GM20000 (cell line): Measurements from ENCODE around the gene KHK.
A peak's percentile ranks its signal among the peaks of the same experiment; 100 is the strongest.

Source experiments
- DNase-seq: peaks from one replicate; pipeline ENCODE4 v3.0.0; 2012; ENCODE audit warnings: low spot score
- CTCF ChIP-seq: IDR thresholded peaks from 2 replicates; pipeline ENCODE4 v1.5.1; 2012; ENCODE audit warnings: mild to moderate bottlenecking, control low read depth; ENCODE audit errors: extremely low read depth, missing control alignments

KHK gene

GRCh38 chr2:27128668-27129571, 42.3 kb downstream of the KHK start:
- TF ChIP-seq CTCF, result no peak

GRCh38 chr2:27130396-27130795, 43.8 kb downstream of the KHK start:
- DNase-seq, result no peak

More at GRCh38 chr2:27128668-27129571, 42.3 kb downstream of the KHK start:
- no peak for DNase-seq

GRCh38 chr2:27131429-27131828, 44.9 kb downstream of the KHK start:
- no peak for DNase-seq
- no peak for TF ChIP-seq CTCF

More at GRCh38 chr2:27130396-27130795, 43.8 kb downstream of the KHK start:
- no peak for TF ChIP-seq CTCF

- no peak for TF ChIP-seq CTCF
- DNase-seq, result peak; percentile 53
These were observed 46.8 kb downstream of the KHK start for GRCh38 chr2:27133195-27133875.

GRCh38 chr2:27133905-27134780, 47.6 kb downstream of the KHK start, which contains the start of gene PREB:
Gene PREB, minus strand, starts transcription at chr2:27134636. Its CDS starts 215 bp downstream, at chr2:27134421.
- peak; percentile 100 for DNase-seq
- TF ChIP-seq CTCF, result peak; percentile 10

GRCh38 chr2:27134781-27135477, 48.4 kb downstream of the KHK start:
- no peak for TF ChIP-seq CTCF
- no peak for DNase-seq
